22Rv1 (cell line): ENCODE measurements around the gene GAST.
"Not testable (repeated sequence)": the region's sequence is repeated elsewhere in the genome, so short reads cannot be mapped to it uniquely, and the experiment has no call there.

Experiments used
- H3K27ac ChIP-seq: fragments of 450-650 bp; 2 replicates; pipeline ENCODE4 v1.5.1; 2017
- CTCF ChIP-seq: fragments of 450-650 bp; IDR thresholded peaks from 2 replicates; pipeline ENCODE4 v1.5.1; 2017; ENCODE audit warnings: mild to moderate bottlenecking
- ZFX ChIP-seq: fragments of 450-650 bp; IDR thresholded peaks from 2 replicates; pipeline ENCODE4 v1.6.1; 2017; ENCODE audit warnings: antibody characterized with exemption, borderline replicate concordance

GAST gene

GRCh38 chr17:41692722-41693521, 19.2 kb upstream of the GAST start:
- H3K27ac ChIP-seq: peak overlapping the region; percentile 96
- no peak for TF ChIP-seq ZFX
- TF ChIP-seq CTCF: no peak

GRCh38 chr17:41695134-41695661, 16.9 kb upstream of the GAST start:
- TF ChIP-seq CTCF (no peak), ZFX (no peak)
- no peak overlapping the region; the same call in 1 of the 2 replicates for H3K27ac ChIP-seq

- no peak for TF ChIP-seq ZFX
- TF ChIP-seq CTCF: peak; percentile 92
- no peak overlapping the region for H3K27ac ChIP-seq
These were observed 16.0 kb upstream of the GAST start for GRCh38 chr17:41695954-41696757.

GRCh38 chr17:41697122-41697962, 14.8 kb upstream of the GAST start:
- no peak for TF ChIP-seq ZFX
- no peak for TF ChIP-seq CTCF
- H3K27ac ChIP-seq: no peak overlapping the region

GRCh38 chr17:41700843-41701242, 11.3 kb upstream of the GAST start:
- H3K27ac ChIP-seq: not testable (repeated sequence)

GRCh38 chr17:41702712-41703111, 9.4 kb upstream of the GAST start:
- H3K27ac ChIP-seq: no peak overlapping the region

More at GRCh38 chr17:41702712-41703111, 9.4 kb upstream of the GAST start:
- TF ChIP-seq ZFX (no peak), CTCF (no peak)
